NCI-H526 (cell line): ENCODE data around the gene ADAMTS16.

ENCODE experiments used
- DNase-seq, 2 experiments: peaks; one replicate each; lab custom pipeline; 2025; lab: John Stamatoyannopoulos, UW

Gene ADAMTS16

GRCh38 chr5:5239191-5239590, 99.1 kb downstream of the ADAMTS16 start:
- no peak for DNase-seq

GRCh38 chr5:5240234-5240633, 100.1 kb downstream of the ADAMTS16 start:
- no peak for DNase-seq

GRCh38 chr5:5242056-5242455, 101.9 kb downstream of the ADAMTS16 start:
- DNase-seq = no peak

GRCh38 chr5:5246736-5247135, 106.6 kb downstream of the ADAMTS16 start:
- no peak for DNase-seq

DNA sequence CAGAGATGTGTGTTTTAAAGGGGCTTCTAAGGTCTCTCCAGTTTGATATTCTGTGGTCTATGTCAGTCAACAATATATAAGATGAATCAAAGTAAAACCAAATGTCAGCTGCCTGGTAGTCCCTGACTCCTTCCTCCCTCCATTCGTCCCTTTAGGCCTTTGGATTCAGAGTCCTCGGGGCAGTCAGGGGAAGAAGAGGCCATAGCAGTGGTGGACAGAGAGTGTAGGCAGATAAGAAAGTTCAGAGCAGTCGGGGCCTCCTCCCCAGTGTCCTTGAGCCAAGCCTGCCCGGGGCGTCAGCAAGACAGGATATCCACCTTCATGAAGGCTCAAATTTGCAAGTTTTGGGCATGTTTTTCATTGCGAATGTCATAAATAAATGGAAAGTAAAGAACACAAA, 110.6 kb downstream of the ADAMTS16 start:
- DNase-seq = no peak

GRCh38 chr5:5252106-5252505, 112.0 kb downstream of the ADAMTS16 start:
- DNase-seq = no peak

DNA sequence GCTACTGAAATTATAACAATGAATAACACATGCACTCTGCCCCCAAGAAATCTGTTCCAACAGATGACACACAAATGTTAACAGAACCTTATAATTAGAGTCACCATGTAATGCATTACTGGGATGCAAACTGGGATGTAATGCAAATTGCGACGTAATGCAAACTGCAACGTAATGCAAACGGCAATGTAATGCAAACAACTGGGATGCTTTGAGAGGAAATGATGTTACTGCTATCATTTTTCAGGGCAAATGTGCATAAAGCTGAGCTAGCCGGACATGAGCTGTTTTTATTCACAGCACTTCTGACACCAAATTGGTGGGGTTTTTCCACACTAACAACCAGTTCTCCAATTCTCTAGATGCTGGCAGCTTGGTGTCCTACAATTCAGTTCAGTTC, 117.2 kb downstream of the ADAMTS16 start:
- DNase-seq = no peak

DNA sequence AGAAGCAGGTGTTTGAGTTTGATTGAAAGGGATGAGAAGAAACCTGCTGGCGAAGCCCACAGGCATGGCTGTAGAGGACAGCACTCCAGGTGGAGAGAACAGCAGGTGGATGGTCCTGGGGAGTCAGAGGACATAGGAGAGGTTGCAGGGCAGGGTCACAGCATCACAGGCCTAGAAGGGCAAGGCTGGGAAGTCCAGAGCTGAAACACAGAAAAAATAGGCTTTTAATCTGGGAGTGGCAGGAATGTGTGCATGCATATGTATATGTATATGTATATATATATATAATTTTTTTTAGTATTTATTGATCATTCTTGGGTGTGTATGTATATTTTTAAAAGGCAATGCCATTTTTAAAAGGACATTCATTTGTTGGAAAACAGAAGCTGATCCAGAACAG, 118.4 kb downstream of the ADAMTS16 start:
- DNase-seq = no peak

- DNase-seq = no peak
Measured at GRCh38 chr5:5264727-5265126, 124.6 kb downstream of the ADAMTS16 start.

- no peak for DNase-seq
Measured at GRCh38 chr5:5266297-5266696, 126.2 kb downstream of the ADAMTS16 start.

GRCh38 chr5:5270161-5270560, 130.0 kb downstream of the ADAMTS16 start:
- DNase-seq = no peak

- peak; percentile 3 to 48 for DNase-seq
Measured at GRCh38 chr5:5270958-5271785, 131.0 kb downstream of the ADAMTS16 start.

- no peak for DNase-seq
Measured at GRCh38 chr5:5271786-5272321, 131.7 kb downstream of the ADAMTS16 start.

GRCh38 chr5:5273398-5273797, 133.3 kb downstream of the ADAMTS16 start:
- no peak for DNase-seq

- DNase-seq = no peak
Measured at GRCh38 chr5:5273976-5274375, 133.8 kb downstream of the ADAMTS16 start.

DNA sequence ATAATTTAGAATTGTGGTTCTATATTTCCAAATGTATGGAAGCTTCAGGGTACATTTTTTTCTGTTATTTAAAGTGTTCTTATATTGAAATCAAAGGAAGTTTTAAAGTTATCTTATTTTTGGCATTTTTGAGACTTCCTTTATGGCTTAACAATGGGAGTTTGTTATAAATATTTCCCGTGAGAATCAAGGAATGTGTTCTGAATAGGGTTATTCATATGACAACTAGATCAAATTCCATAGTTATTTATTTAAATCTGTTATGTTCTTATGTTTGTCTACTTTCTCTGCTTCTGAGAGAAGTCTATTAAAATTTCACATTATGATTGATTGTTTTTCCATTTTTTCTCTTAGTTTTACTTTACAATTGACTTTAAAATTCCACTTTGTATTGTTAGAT, 135.1 kb downstream of the ADAMTS16 start:
- DNase-seq = no peak

DNA sequence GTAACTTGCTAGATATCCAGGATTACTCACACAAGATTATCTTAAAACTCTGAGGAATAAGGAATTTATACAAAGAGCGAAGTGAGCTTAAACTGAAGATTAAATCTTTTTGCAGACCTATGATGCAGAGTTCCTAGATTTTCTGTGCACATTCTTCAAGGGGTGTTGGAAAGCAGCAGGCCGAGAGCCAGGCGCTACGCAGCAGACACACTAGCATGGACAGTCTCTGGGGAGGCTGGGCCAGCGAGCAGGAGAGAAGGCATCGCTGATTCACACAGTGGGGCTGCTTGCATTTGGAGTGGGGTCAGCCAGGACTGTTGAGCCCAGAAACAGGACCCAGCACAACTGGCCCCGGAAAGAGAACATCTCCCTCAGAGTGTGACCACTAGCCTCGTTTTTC, 136.3 kb downstream of the ADAMTS16 start:
- DNase-seq = no peak

- no peak for DNase-seq
Measured at GRCh38 chr5:5276951-5277517, 136.9 kb downstream of the ADAMTS16 start.

- DNase-seq = no peak
Measured at GRCh38 chr5:5278201-5278814, 138.2 kb downstream of the ADAMTS16 start.

DNA sequence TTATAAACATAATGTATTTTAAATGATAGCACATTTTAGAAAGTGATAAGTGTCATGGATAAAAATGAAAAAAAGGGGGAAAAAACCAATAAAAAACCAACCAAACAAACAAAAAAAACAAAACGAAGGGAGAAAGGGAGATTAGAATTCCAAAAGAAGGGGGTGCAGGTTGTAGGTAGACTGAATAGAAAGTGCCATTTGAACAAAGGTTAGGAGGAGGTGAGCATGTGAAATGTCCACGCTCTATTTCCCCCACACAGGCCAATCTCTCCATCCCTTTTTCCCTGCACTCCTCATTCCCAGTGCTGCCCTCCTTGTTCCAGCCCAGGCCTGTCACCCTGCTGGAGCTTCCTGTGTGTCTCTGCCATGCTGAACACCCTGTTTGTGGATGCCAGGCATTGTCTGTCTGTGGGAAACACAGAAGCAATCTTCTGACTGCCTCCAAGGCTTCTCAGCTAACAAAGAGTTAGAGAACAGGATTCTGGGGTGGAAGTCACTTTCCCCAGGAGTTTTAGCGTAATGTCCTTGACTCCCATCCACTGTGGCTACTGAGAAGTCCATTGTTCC, 138.8 kb downstream of the ADAMTS16 start:
- no peak for DNase-seq

DNA sequence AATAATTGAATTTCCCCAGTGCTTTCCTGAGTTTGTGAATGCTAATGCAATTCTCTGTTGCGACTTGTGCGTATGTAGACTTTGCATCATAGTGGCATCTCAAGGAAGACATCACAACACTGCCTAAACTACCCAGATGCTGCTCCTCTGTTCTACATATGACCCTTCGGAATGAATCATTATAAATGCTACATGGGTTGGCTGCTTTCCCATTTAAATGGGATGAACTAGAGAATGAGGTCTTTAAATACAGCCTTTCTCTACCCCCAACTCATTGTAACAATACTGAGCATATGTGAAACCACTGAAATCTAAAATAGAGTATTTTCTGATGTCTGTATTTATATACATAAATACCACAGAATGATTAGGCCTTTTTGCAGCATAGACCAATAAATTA, 145.8 kb downstream of the ADAMTS16 start:
- no peak for DNase-seq

- DNase-seq = no peak
Measured at GRCh38 chr5:5287419-5287818, 147.3 kb downstream of the ADAMTS16 start.

GRCh38 chr5:5288201-5288600, 148.1 kb downstream of the ADAMTS16 start:
- no peak for DNase-seq
